ENCODE data around the gene CHURC1. TPM values are rescaled to one million over a fixed set of nuclear protein-coding genes. Genes with fewer than 3 reads are reported as not detected.

CHURC1 gene
- total and polyA plus RNA-seq, 11 donors: 51.0 to 106 (median 72.3) TPM

GRCh38 chr14:64946310-64947045 lies 32.2 kb downstream of the CHURC1 start:
- Histone ChIP-seq H3K27me3 (no peaks in the 10 kb centered on the region), H3K4me1 (peaks cover 0 to 35% (median 12%) of the 10 kb centered on the region in 12 donors), H3K4me3 (no peak overlapping the region), H3K9me3 (no peaks in the 10 kb centered on the region), H3K36me3 (peaks cover 0 to 38% (median 10%) of the 10 kb centered on the region in 9 donors), H3K27ac (no peak overlapping the region)
- 80 to 93% (median 85%) methylated on average over 6 of the region's 6 CpGs for WGBS, 4 donors
- intact Hi-C loops (cut with DNase I): no loop called here
- DNase-seq: no peak
- TF ChIP-seq, protein P1, sequence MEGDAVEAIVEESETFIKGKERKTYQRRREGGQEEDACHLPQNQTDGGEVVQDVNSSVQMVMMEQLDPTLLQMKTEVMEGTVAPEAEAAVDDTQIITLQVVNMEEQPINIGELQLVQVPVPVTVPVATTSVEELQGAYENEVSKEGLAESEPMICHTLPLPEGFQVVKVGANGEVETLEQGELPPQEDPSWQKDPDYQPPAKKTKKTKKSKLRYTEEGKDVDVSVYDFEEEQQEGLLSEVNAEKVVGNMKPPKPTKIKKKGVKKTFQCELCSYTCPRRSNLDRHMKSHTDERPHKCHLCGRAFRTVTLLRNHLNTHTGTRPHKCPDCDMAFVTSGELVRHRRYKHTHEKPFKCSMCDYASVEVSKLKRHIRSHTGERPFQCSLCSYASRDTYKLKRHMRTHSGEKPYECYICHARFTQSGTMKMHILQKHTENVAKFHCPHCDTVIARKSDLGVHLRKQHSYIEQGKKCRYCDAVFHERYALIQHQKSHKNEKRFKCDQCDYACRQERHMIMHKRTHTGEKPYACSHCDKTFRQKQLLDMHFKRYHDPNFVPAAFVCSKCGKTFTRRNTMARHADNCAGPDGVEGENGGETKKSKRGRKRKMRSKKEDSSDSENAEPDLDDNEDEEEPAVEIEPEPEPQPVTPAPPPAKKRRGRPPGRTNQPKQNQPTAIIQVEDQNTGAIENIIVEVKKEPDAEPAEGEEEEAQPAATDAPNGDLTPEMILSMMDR (IDR thresholded peaks at IDR 0.05): no peak
- TF ChIP-seq POLR2A (IDR thresholded peaks at IDR 0.05): no peak
- no peak for ATAC-seq

- Histone ChIP-seq H3K4me3 (no peak overlapping the region), H3K27me3 (no peaks in the 10 kb centered on the region), H3K36me3 (peaks cover 0 to 29% (median 9%) of the 10 kb centered on the region in 9 donors), H3K9me3 (no peaks in the 10 kb centered on the region), H3K27ac (peak overlapping the region in 8 of 12 donors; percentile 32 to 99 (median 87)), H3K4me1 (peaks cover 0 to 49% (median 20%) of the 10 kb centered on the region in 12 donors)
- DNase-seq (peak in 4 of 5 donors; percentile 42 to 84 (median 56)), ATAC-seq (peak in 3 of 4 donors; percentile 10 to 44 (median 37))
- intact Hi-C loops (cut with DNase I): no loop called here
- WGBS, 4 donors: 82 to 86% (median 84%) methylated on average over 23 to 28 of the region's 28 CpGs
- TF ChIP-seq, protein P1 (IDR thresholded peaks at IDR 0.05): no peak
- TF ChIP-seq POLR2A (IDR thresholded peaks at IDR 0.05): no peak
Observed at GRCh38 chr14:64947710-64948611, 33.7 kb downstream of the CHURC1 start.

- no peak for DNase-seq
- H3K4me3 ChIP-seq: no peak overlapping the region
- 70 to 93% (median 87%) methylated on average over 7 to 8 of the region's 8 CpGs for WGBS, 4 donors
- no peak for TF ChIP-seq POLR2A (IDR thresholded peaks at IDR 0.05)
- peak in 1 of 4 donors; percentile 1 for ATAC-seq
- H3K9me3 ChIP-seq: no peaks in the 10 kb centered on the region
- peaks cover 0 to 24% (median 9%) of the 10 kb centered on the region in 9 donors for H3K36me3 ChIP-seq
- H3K27me3 ChIP-seq: no peaks in the 10 kb centered on the region
- H3K4me1 ChIP-seq: peaks cover 0 to 56% (median 20%) of the 10 kb centered on the region in 12 donors
- peak overlapping the region in 8 of 12 donors; percentile 32 to 99 (median 87) for H3K27ac ChIP-seq
- intact Hi-C loops (cut with DNase I): no loop called here
Observed at GRCh38 chr14:64948612-64949210, 34.5 kb downstream of the CHURC1 start.

DNA sequence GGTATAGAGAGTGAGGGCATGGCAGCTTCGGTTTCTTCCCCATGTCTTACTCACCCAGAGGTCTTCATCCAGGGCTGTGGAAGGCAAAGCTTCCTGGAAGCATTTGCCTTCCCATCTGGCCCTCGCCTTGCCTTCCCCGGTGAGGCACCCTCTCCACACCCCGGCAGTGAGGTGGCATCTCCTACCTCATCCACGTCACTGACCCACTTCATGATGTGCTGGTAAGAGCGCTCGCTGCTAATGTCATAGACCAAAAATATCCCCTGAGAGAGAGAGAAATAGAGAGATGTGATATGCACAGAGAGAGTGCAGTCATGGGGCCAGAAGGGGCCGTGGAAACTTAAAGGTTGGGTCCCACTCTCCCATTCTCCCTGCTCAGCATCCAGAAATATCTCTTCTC lies 36.6 kb downstream of the CHURC1 start:
- intact Hi-C loops (cut with DNase I): no loop called here
- ATAC-seq: peak; percentile 81 to 91 (median 86)
- 55 to 77% (median 63%) methylated on average over 8 of the region's 8 CpGs for WGBS, 4 donors
- Histone ChIP-seq H3K4me1 (peaks cover 0 to 56% (median 17%) of the 10 kb centered on the region in 12 donors), H3K27me3 (no peaks in the 10 kb centered on the region), H3K27ac (peak overlapping the region; percentile 73 to 99 (median 87)), H3K4me3 (peak overlapping the region in 11 of 12 donors; percentile 19 to 54 (median 33)), H3K9me3 (no peaks in the 10 kb centered on the region), H3K36me3 (peaks cover 0 to 16% (median 8%) of the 10 kb centered on the region in 9 donors)
- TF ChIP-seq POLR2A (IDR thresholded peaks at IDR 0.05): peak; percentile 44 to 78
- TF ChIP-seq, protein P1 (IDR thresholded peaks at IDR 0.05): no peak
- peak in 4 of 5 donors; percentile 76 to 93 (median 78) for DNase-seq
